ENCODE measurements around the gene GSC2. TPM values are rescaled to one million over a fixed set of nuclear protein-coding genes. Genes with fewer than 3 reads are reported as not detected.

Gene GSC2
- total RNA-seq, 1 donor from 2014 or later, result not detected

- Mint-ChIP-seq H3K4me3 (no peak overlapping the region), H3K27ac (ENCODE audit: unreplicated experiment) (no peak overlapping the region), H3K9me3 (no peaks in the 10 kb centered on the region), H3K27me3 (ENCODE audit: low read depth) (no peaks in the 10 kb centered on the region), H3K36me3 (ENCODE audit: low read depth) (no peaks in the 10 kb centered on the region), H3K4me1 (peaks cover 39% of the 10 kb centered on the region)
- no peak for TF ChIP-seq CTCF (conservative IDR thresholded peaks at IDR 0.05)
- DNase-seq (ENCODE audit: low read depth, low spot score), result no peak
Measured at GRCh38 chr22:19113429-19113828, 36.7 kb downstream of the GSC2 start.

GRCh38 chr22:19111584-19111983 is 38.5 kb downstream of the GSC2 start:
- H3K4me1 Mint-ChIP-seq, result peaks cover 47% of the 10 kb centered on the region
- H3K27ac Mint-ChIP-seq (ENCODE audit: unreplicated experiment), result no peak overlapping the region
- no peaks in the 10 kb centered on the region for H3K36me3 Mint-ChIP-seq (ENCODE audit: low read depth)
- no peaks in the 10 kb centered on the region for H3K27me3 Mint-ChIP-seq (ENCODE audit: low read depth)
- H3K9me3 Mint-ChIP-seq, result no peaks in the 10 kb centered on the region
- H3K4me3 Mint-ChIP-seq, result no peak overlapping the region
- no peak for TF ChIP-seq CTCF (conservative IDR thresholded peaks at IDR 0.05)
- DNase-seq (ENCODE audit: low read depth, low spot score), result no peak

GRCh38 chr22:19111140-19111539 is 39.0 kb downstream of the GSC2 start:
- Mint-ChIP-seq H3K4me3 (no peak overlapping the region), H3K4me1 (peaks cover 47% of the 10 kb centered on the region), H3K36me3 (ENCODE audit: low read depth) (no peaks in the 10 kb centered on the region), H3K9me3 (no peaks in the 10 kb centered on the region), H3K27me3 (ENCODE audit: low read depth) (no peaks in the 10 kb centered on the region), H3K27ac (ENCODE audit: unreplicated experiment) (no peak overlapping the region)
- DNase-seq (ENCODE audit: low read depth, low spot score), result no peak
- TF ChIP-seq CTCF (conservative IDR thresholded peaks at IDR 0.05), result no peak

GRCh38 chr22:19110646-19111045 is 39.4 kb downstream of the GSC2 start:
- H3K9me3 Mint-ChIP-seq, result no peaks in the 10 kb centered on the region
- TF ChIP-seq CTCF (conservative IDR thresholded peaks at IDR 0.05), result no peak

GRCh38 chr22:19110064-19110458 is 40.0 kb downstream of the GSC2 start:
- DNase-seq (ENCODE audit: low read depth, low spot score), result no peak
- no peaks in the 10 kb centered on the region for H3K36me3 Mint-ChIP-seq (ENCODE audit: low read depth)
- no peaks in the 10 kb centered on the region for H3K9me3 Mint-ChIP-seq
- H3K4me1 Mint-ChIP-seq, result peaks cover 49% of the 10 kb centered on the region
- TF ChIP-seq CTCF (conservative IDR thresholded peaks at IDR 0.05), result no peak
- no peak overlapping the region for H3K4me3 Mint-ChIP-seq
- H3K27ac Mint-ChIP-seq (ENCODE audit: unreplicated experiment), result no peak overlapping the region
- no peaks in the 10 kb centered on the region for H3K27me3 Mint-ChIP-seq (ENCODE audit: low read depth)

More at GRCh38 chr22:19110646-19111045, 39.4 kb downstream of the GSC2 start:
- Mint-ChIP-seq H3K4me3 (no peak overlapping the region), H3K27me3 (ENCODE audit: low read depth) (no peaks in the 10 kb centered on the region), H3K36me3 (ENCODE audit: low read depth) (no peaks in the 10 kb centered on the region), H3K4me1 (peaks cover 49% of the 10 kb centered on the region), H3K27ac (ENCODE audit: unreplicated experiment) (no peak overlapping the region)
- DNase-seq (ENCODE audit: low read depth, low spot score), result no peak

Data from neural crest cell (in vitro differentiated cells).